Naive thymus-derived CD8-positive, alpha-beta T cell (primary cell): Measurements from ENCODE around the gene ZKSCAN4. TPM values are rescaled to one million over a fixed set of nuclear protein-coding genes. Genes with fewer than 3 reads are reported as not detected.

Source experiments
- ATAC-seq, 2 donors: fragments of 150-1000 bp; cut with Tn5 transposase in 1 of 2; sonication (Bioruptor Pico), chemical (Tn5 transposase) in 1 of 2; 1 replicate in 1 of 2; 2 replicates in 1 of 2; pipeline ENCODE4 v1.10.0; 2021; ENCODE audit warnings: mild to moderate bottlenecking in 2 of 2, moderate library complexity in 2 of 2
- POLR2A ChIA-PET: fragments of 350-600 bp; sonication (Branson Sonifier 250); formaldehyde crosslinking; loops from one replicate; lab custom pipeline; 2021; ENCODE audit warnings: antibody characterized with exemption; lab: Charles Lee
- DNase-seq, 10 donors: peaks; one replicate each; pipeline versions ENCODE4 v3.0.0 to v3.0.0-alpha.2; 2020 to 2022
- H3K27ac Mint-ChIP-seq, 10 donors: one replicate each; pipeline ENCODE4 v1.8.0; 2020 to 2022; ENCODE audit warnings: mild to moderate bottlenecking in 10 of 10, mixed read lengths in 10 of 10, moderate library complexity in 4 of 10, inconsistent platforms in 1 of 10
- H3K27me3 Mint-ChIP-seq, 5 donors: one replicate each; pipeline ENCODE4 v1.8.0; 2021 to 2022; ENCODE audit warnings: mixed read lengths in 5 of 5
- H3K36me3 Mint-ChIP-seq, 3 donors: one replicate each; pipeline ENCODE4 v1.8.0; 2020 to 2022; ENCODE audit warnings: mixed read lengths in 3 of 3, mild to moderate bottlenecking in 2 of 3, inconsistent platforms in 1 of 3
- H3K4me1 Mint-ChIP-seq, 4 donors: one replicate each; pipeline ENCODE4 v1.8.0; 2021 to 2022; ENCODE audit warnings: mixed read lengths in 4 of 4
- H3K4me3 Mint-ChIP-seq, 10 donors: one replicate each; pipeline ENCODE4 v1.8.0; 2020 to 2022; ENCODE audit warnings: mild to moderate bottlenecking in 10 of 10, mixed read lengths in 10 of 10, moderate library complexity in 6 of 10, inconsistent platforms in 1 of 10
- H3K9me3 Mint-ChIP-seq, 9 donors: one replicate each; pipeline ENCODE4 v1.8.0; 2020 to 2022; ENCODE audit warnings: mixed read lengths in 9 of 9, mild to moderate bottlenecking in 3 of 9, inconsistent platforms in 1 of 9, moderate library complexity in 1 of 9
- polyA plus RNA-seq, 3 donors: library from polyadenylated mRNA; unstranded; fragments of 300-500 nt; fragmentation: Illumina TruSeq; gene quantifications; one replicate each; pipeline ENCODE4 v1.2.3, GENCODE V29; 2021
- total RNA-seq, 8 experiments: library from RNA in 2 of 8; stranded (reverse) in 2 of 8; gene quantifications; one replicate each; pipeline ENCODE4 v1.2.3 and lab custom pipeline; 2021 to 2026

Gene ZKSCAN4
- total and polyA plus RNA-seq, 5 experiments from 2014 or later = 3.4 to 11.4 (median 7.1) TPM

DNA sequence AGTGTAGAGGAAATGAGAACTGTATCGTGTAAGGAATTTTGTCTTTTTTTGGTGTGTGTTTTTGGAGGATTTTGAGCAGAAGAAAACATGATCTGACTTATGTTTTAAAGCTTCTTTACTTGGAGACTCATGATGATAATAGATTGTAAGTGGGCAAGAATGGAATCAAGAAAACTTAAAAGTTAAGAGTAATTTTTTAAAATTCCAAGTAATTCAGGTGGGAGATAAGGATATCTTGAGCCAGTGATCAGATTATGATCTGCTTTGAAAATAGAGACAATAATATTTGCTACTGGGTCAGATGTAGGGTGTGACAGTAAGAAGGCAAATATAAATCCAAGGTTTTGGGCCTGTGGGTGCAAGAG, 15.6 kb upstream of the ZKSCAN4 start:
- DNase-seq (no peak), ATAC-seq (no peak)
- Mint-ChIP-seq H3K36me3 (peaks cover 0 to 17% (median 6%) of the 10 kb centered on the region in 3 donors), H3K4me1 (peaks cover 10 to 30% (median 20%) of the 10 kb centered on the region in 4 donors), H3K9me3 (peaks cover 0 to 2% (median 0%) of the 10 kb centered on the region in 9 donors), H3K4me3 (no peak overlapping the region), H3K27me3 (no peaks in the 10 kb centered on the region), H3K27ac (no peak overlapping the region)
- POLR2A ChIA-PET = interaction anchor here (0.7 to 5.3 kb wide), 13 partner anchors 12 to 321 kb away, joined by 3 to 75 read pairs (median 7); partner anchors contain the start of genes PGBD1, ZKSCAN3, ZKSCAN4 and ZKSCAN8

DNA sequence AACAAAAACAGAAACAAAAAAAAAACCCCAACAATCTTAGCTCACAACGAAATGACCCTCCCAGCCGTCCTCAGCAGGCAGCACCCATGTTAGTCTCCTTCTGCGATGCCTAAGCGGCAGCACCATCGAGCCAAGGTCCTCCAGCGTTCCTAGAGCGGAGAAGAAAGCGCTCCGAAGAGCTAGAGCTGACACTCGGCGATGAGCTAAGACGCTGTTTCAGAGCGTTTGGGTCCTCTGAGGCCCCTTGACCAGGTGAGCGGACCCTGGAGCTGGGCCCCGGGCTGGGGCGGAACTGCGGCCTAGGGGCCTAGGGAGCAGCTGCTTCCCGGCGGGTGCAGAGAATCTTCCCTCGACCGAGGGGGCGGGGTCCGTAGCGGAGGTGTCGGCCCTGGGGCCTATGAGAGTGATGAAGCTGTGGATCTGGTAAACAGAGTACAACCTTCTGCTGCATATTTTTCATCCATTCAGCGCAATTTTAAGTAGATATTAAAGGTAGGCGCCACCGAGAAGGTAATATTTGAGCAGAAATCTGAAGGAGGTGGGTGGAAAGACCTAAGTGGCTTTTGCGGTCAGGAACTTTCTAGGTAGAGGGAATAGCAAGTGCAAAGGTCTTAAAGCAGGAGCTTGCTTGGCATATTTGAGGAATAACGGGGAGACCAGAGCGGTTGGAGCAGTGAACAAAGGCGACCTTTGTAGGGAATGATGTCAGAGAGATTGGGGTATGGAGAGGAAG, 15.1 kb upstream of the ZKSCAN4 start, which contains the start of gene ZSCAN26:
Gene ZSCAN26 (plus strand): TSS at position 182 of the 733 bp plus-strand sequence. CDS start 4,777 bp downstream, outside the sequence.
- H3K4me3 Mint-ChIP-seq = peak within 1 kb of the TSS in 1 of 10 donors; percentile 35
- POLR2A ChIA-PET = interaction anchor here (0.5 to 5.3 kb wide), 22 partner anchors 11 to 1989 kb away, joined by 3 to 75 read pairs (median 4); partner anchors contain the start of genes PGBD1, ZKSCAN3, ZKSCAN4 and ZKSCAN8

GRCh38 chr6:28266563-28266961, 14.5 kb upstream of the ZKSCAN4 start:
- H3K4me1 Mint-ChIP-seq = peaks cover 10 to 30% (median 19%) of the 10 kb centered on the region in 4 donors
- H3K36me3 Mint-ChIP-seq = peaks cover 0 to 5% (median 2%) of the 10 kb centered on the region in 3 donors
- no peak overlapping the region for H3K27ac Mint-ChIP-seq
- no peaks in the 10 kb centered on the region for H3K27me3 Mint-ChIP-seq
- H3K9me3 Mint-ChIP-seq = peaks cover 0 to 2% (median 0%) of the 10 kb centered on the region in 9 donors
- H3K4me3 Mint-ChIP-seq = no peak overlapping the region
- no peak for DNase-seq
- ATAC-seq = peak in 1 of 2 donors; percentile 2
- POLR2A ChIA-PET = interaction anchor here (0.5 to 5.3 kb wide), 20 partner anchors 11 to 1989 kb away, joined by 3 to 75 read pairs (median 4); partner anchors contain the start of genes PGBD1, ZKSCAN3, ZKSCAN4 and ZKSCAN8

More for the DNA sequence above, 15.1 kb upstream of the ZKSCAN4 start, which contains the start of gene ZSCAN26:
- peaks cover 0 to 11% (median 2%) of the 10 kb centered on the region in 3 donors for H3K36me3 Mint-ChIP-seq
- peak; percentile 66 to 92 (median 90) for DNase-seq
- H3K4me1 Mint-ChIP-seq = peaks cover 10 to 30% (median 19%) of the 10 kb centered on the region in 4 donors
- peak; percentile 95 to 97 for ATAC-seq
- peaks cover 0 to 2% (median 0%) of the 10 kb centered on the region in 9 donors for H3K9me3 Mint-ChIP-seq
- H3K27ac Mint-ChIP-seq = peak within 1 kb of the TSS in 2 of 10 donors; percentile 52 to 75
- H3K27me3 Mint-ChIP-seq = no peaks in the 10 kb centered on the region

- DNase-seq = no peak
- ATAC-seq = no peak
- no peak overlapping the region for H3K4me3 Mint-ChIP-seq
- H3K4me1 Mint-ChIP-seq = peaks cover 8 to 21% (median 15%) of the 10 kb centered on the region in 4 donors
- no peak overlapping the region for H3K27ac Mint-ChIP-seq
- POLR2A ChIA-PET = interaction anchor here (5.3 kb wide), 1 partner anchor 12 kb away, joined by 75 read pairs; the partner anchor contains the start of gene ZKSCAN4
- H3K27me3 Mint-ChIP-seq = no peaks in the 10 kb centered on the region
- H3K36me3 Mint-ChIP-seq = peaks cover 0 to 2% (median 0%) of the 10 kb centered on the region in 3 donors
- H3K9me3 Mint-ChIP-seq = peaks cover 0 to 2% (median 0%) of the 10 kb centered on the region in 9 donors
Observed at GRCh38 chr6:28264834-28265401, 12.8 kb upstream of the ZKSCAN4 start.

DNA sequence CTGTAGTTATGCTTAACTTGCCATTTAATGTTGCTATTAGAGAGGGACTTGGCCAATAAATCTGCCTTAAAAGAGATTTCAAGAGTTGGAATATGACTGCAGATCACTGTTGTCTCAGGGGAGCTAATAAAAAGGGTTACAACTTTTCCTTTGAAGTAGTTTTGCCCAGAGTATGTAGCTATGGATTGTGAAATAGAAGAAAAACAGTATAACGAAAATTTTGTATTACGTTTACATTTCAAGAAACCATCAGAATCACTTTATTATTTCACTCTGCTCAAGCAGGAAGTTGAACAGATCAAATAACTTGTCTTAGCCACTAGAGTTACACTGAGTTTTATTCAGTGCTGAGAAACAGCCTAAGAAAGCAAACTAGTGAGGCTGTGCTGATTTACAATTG, 11.9 kb upstream of the ZKSCAN4 start:
- peaks cover 0 to 7% (median under 1%) of the 10 kb centered on the region in 9 donors for H3K9me3 Mint-ChIP-seq
- H3K36me3 Mint-ChIP-seq = no peaks in the 10 kb centered on the region
- peaks cover 0 to 4% (median 0%) of the 10 kb centered on the region in 5 donors for H3K27me3 Mint-ChIP-seq
- no peak overlapping the region for H3K4me3 Mint-ChIP-seq
- H3K27ac Mint-ChIP-seq = peak overlapping the region in 3 of 10 donors; percentile 11 to 45 (median 30)
- DNase-seq (no peak), ATAC-seq (no peak)
- H3K4me1 Mint-ChIP-seq = peaks cover 7 to 18% (median 13%) of the 10 kb centered on the region in 4 donors
- POLR2A ChIA-PET = interaction anchor here (0.6 to 5.3 kb wide), 2 partner anchors 11 to 1133 kb away, joined by 3 to 75 read pairs; partner anchors contain the start of gene ZKSCAN4

DNA sequence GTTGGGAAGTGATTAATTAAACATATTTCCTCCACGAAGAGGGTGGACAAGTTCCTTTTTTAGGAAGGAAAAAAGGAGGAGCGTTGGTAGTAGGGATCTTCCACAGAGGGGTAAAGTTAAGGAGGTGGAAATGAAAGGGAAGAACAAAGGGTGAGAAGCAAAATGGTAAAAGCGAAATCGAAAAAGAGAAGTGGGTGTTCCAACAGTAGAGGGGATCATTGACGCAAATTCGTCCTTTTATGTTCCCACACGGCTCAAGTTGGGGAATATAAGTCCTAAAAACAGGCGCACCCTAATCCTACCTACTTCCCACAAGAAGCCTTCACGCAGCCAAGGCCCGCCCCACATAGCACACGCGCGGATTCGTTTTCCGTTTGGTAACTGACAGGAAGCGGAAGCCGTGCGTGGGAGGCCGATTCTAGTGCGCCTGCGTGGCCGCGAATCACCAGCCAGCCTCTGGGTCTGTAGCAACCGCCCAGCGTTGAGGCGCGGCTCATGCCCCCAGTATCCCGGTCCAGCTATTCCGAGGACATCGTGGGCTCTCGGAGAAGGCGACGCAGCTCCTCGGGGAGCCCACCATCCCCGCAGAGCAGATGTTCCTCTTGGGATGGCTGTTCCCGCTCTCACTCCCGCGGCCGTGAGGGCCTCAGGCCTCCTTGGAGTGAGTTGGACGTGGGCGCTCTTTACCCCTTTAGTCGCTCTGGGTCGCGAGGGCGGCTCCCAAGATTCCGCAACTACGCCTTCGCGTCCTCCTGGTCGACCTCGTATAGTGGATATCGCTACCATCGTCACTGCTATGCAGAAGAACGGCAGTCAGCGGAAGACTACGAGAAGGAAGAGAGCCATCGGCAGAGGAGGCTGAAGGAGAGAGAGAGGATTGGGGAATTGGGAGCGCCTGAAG, 7.1 kb upstream of the ZKSCAN4 start, which contains the start of gene NKAPL:
Gene NKAPL (plus strand): TSS at position 421 of the 901 bp plus-strand sequence. CDS start 75 bp downstream, at position 496.
- peaks cover 0 to 14% (median 3%) of the 10 kb centered on the region in 9 donors for H3K9me3 Mint-ChIP-seq
- POLR2A ChIA-PET = no interaction called here
- peak within 1 kb of the TSS in 6 of 10 donors; percentile 33 to 81 (median 70) for H3K27ac Mint-ChIP-seq
- H3K4me3 Mint-ChIP-seq = peak within 1 kb of the TSS in 9 of 10 donors; percentile 12 to 79 (median 48)
- H3K4me1 Mint-ChIP-seq = peaks cover 0 to 12% (median 10%) of the 10 kb centered on the region in 4 donors
- H3K36me3 Mint-ChIP-seq = peaks cover 0 to 9% (median 4%) of the 10 kb centered on the region in 3 donors
- peaks cover 0 to 12% (median 4%) of the 10 kb centered on the region in 5 donors for H3K27me3 Mint-ChIP-seq
- peak; percentile 71 to 75 for ATAC-seq
- peak in 9 of 10 donors; percentile 26 to 80 (median 40) for DNase-seq

GRCh38 chr6:28257042-28257441, 5.0 kb upstream of the ZKSCAN4 start:
- H3K27me3 Mint-ChIP-seq = peaks cover 0 to 12% (median 4%) of the 10 kb centered on the region in 5 donors
- ATAC-seq (no peak), DNase-seq (no peak)
- H3K36me3 Mint-ChIP-seq = peaks cover 0 to 9% (median 4%) of the 10 kb centered on the region in 3 donors
- H3K27ac Mint-ChIP-seq = no peak overlapping the region
- peaks cover 0 to 14% (median 4%) of the 10 kb centered on the region in 9 donors for H3K9me3 Mint-ChIP-seq
- POLR2A ChIA-PET = no interaction called here
- H3K4me3 Mint-ChIP-seq = no peak overlapping the region
- peaks cover 4 to 21% (median 16%) of the 10 kb centered on the region in 4 donors for H3K4me1 Mint-ChIP-seq

DNA sequence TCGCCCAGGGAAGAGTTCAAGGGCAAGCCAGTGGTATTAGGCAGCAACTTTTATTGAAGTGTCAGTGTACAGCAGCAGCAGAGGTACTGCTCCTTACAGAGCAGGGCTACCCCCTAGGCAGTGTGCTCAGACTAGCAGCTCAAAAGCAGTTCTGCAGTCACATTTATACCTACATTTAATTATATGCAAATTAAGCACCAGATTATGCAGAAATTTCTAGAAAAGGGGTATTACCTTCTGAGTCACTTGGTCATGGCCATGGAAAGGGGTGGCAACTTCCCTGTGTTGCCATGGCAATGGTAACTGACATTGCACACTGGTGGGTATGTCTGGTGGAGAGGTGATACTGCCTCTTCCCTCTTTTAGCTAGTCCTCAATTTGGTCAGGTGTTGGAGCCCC, 2.1 kb upstream of the ZKSCAN4 start:
- H3K27me3 Mint-ChIP-seq = peaks cover 0 to 8% (median 4%) of the 10 kb centered on the region in 5 donors
- peaks cover 13 to 46% (median 42%) of the 10 kb centered on the region in 4 donors for H3K4me1 Mint-ChIP-seq
- H3K36me3 Mint-ChIP-seq = peaks cover 6 to 9% (median 7%) of the 10 kb centered on the region in 3 donors
- no peak overlapping the region for H3K27ac Mint-ChIP-seq
- POLR2A ChIA-PET = interaction anchor here (0.9 to 3.8 kb wide), 2 partner anchors 12 to 113 kb away, joined by 3 to 75 read pairs; partner anchors contain the start of genes ZKSCAN8 and ZSCAN26
- no peak overlapping the region for H3K4me3 Mint-ChIP-seq
- no peak for ATAC-seq
- DNase-seq = no peak
- peaks cover 0 to 10% (median 4%) of the 10 kb centered on the region in 9 donors for H3K9me3 Mint-ChIP-seq

- ATAC-seq (peak; percentile 75 to 76), DNase-seq (peak in 5 of 10 donors; percentile 4 to 65 (median 23))
- Mint-ChIP-seq H3K9me3 (peaks cover 0 to 10% (median 0%) of the 10 kb centered on the region in 9 donors), H3K36me3 (peaks cover 0 to 31% (median 10%) of the 10 kb centered on the region in 3 donors), H3K27me3 (peaks cover 0 to 2% (median 0%) of the 10 kb centered on the region in 5 donors), H3K4me1 (peaks cover 20 to 52% (median 47%) of the 10 kb centered on the region in 4 donors), H3K27ac (peak overlapping the region; percentile 91 to 98 (median 95)), H3K4me3 (peak overlapping the region; percentile 88 to 100 (median 98))
- POLR2A ChIA-PET = interaction anchor here (1.0 to 3.8 kb wide), 8 partner anchors 14 to 147 kb away, joined by 3 to 75 read pairs (median 5); partner anchors contain the start of genes ZKSCAN3, ZKSCAN8 and ZSCAN26
Observed at GRCh38 chr6:28251661-28252008, 434 bp downstream of the ZKSCAN4 start.

DNA sequence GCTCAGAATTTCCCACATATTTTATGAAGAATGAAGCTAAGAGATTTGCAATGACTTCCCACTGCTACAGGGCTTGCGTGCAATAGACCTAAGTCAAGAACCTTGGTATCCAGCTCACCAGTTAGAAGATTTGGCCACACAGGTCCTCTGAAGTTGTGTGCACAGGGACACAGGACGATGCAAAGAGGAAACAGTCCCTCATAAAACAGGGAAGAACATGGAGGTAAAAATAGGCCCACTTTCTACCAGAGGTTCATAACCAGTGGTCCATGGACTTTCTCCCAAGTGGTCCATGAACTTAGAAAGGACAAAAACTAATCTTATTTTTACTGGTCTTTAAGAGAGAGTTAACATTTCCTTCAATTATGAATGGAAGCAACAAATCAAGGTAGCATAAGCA, 1.3 kb downstream of the ZKSCAN4 start:
- H3K27me3 Mint-ChIP-seq = no peaks in the 10 kb centered on the region
- DNase-seq (no peak), ATAC-seq (no peak)
- peaks cover 26 to 52% (median 47%) of the 10 kb centered on the region in 4 donors for H3K4me1 Mint-ChIP-seq
- peaks cover 0 to 10% (median 0%) of the 10 kb centered on the region in 9 donors for H3K9me3 Mint-ChIP-seq
- POLR2A ChIA-PET = interaction anchor here (1.2 kb wide), 1 partner anchor 103 kb away, joined by 3 read pairs; no protein-coding TSS in a partner anchor
- peak overlapping the region in 7 of 10 donors; percentile 3 to 84 (median 62) for H3K27ac Mint-ChIP-seq
- peaks cover 0 to 40% (median 13%) of the 10 kb centered on the region in 3 donors for H3K36me3 Mint-ChIP-seq
- H3K4me3 Mint-ChIP-seq = peak overlapping the region; percentile 55 to 98 (median 83)

- Mint-ChIP-seq H3K27me3 (no peaks in the 10 kb centered on the region), H3K4me3 (no peak overlapping the region), H3K36me3 (peaks cover 5 to 58% (median 29%) of the 10 kb centered on the region in 3 donors), H3K27ac (no peak overlapping the region), H3K9me3 (peaks cover 0 to 10% (median 0%) of the 10 kb centered on the region in 9 donors), H3K4me1 (peaks cover 29 to 52% (median 47%) of the 10 kb centered on the region in 4 donors)
- POLR2A ChIA-PET = no interaction called here
- ATAC-seq = no peak
- DNase-seq = no peak
Observed at GRCh38 chr6:28248916-28249315, 3.2 kb downstream of the ZKSCAN4 start.
